Neural cell (in vitro differentiated cells): Measurements from ENCODE around the gene DENND6A.

ENCODE experiments used
- CTCF ChIP-seq: fragments of 450-650 bp; IDR thresholded peaks from 2 replicates; pipeline ENCODE4 v1.5.1; 2014; ENCODE audit warnings: antibody characterized with exemption, mild to moderate bottlenecking, moderate library complexity; ENCODE audit not compliant: poor library complexity, severe bottlenecking
- EP300 ChIP-seq: fragments of 450-650 bp; conservative IDR thresholded peaks from 2 replicates; pipeline ENCODE4 v1.6.1; 2014; ENCODE audit warnings: antibody characterized with exemption, mild to moderate bottlenecking, moderate library complexity; ENCODE audit not compliant: poor library complexity, severe bottlenecking
- EZH2 ChIP-seq: fragments of 200-600, 300-800 bp; shearing (Covaris generic), sonication (generic); IDR thresholded peaks from 2 replicates; pipeline ENCODE4 v1.6.1; 2014; ENCODE audit warnings: antibody characterized with exemption, low read length, borderline replicate concordance, mild to moderate bottlenecking; ENCODE audit not compliant: insufficient read depth, poor library complexity, severe bottlenecking
- MXI1 ChIP-seq: fragments of 450-650 bp; conservative IDR thresholded peaks from 2 replicates; pipeline ENCODE4 v1.6.1; 2014; ENCODE audit warnings: antibody characterized with exemption, mild to moderate bottlenecking; ENCODE audit not compliant: poor library complexity, severe bottlenecking
- POLR2AphosphoS5 ChIP-seq: IDR thresholded peaks from 2 replicates; pipeline ENCODE4 v1.6.1; 2012
- RAD21 ChIP-seq: fragments of 450-650 bp; conservative IDR thresholded peaks from 2 replicates; pipeline ENCODE4 v1.6.1; 2014; ENCODE audit warnings: antibody characterized with exemption, mild to moderate bottlenecking, moderate library complexity
- SMC3 ChIP-seq: fragments of 450-650 bp; conservative IDR thresholded peaks from 2 replicates; pipeline ENCODE4 v1.6.1; 2014; ENCODE audit warnings: antibody characterized with exemption, mild to moderate bottlenecking, moderate library complexity; ENCODE audit not compliant: poor library complexity

- no peak for TF ChIP-seq MXI1
- TF ChIP-seq CTCF = no peak
- TF ChIP-seq EP300 = no peak
- no peak for TF ChIP-seq POLR2AphosphoS5
- TF ChIP-seq EZH2 = no peak
- TF ChIP-seq SMC3 = no peak
- TF ChIP-seq RAD21 = no peak
Measured at GRCh38 chr3:57729334-57730045, 36.6 kb upstream of the DENND6A start.
